Mesendoderm (in vitro differentiated cells): ENCODE measurements around the gene MMADHC.

Experiments used
- DNase-seq: peaks from one replicate; pipeline ENCODE4 v3.0.0; 2013
- H2AK5ac ChIP-seq: 2 replicates; pipeline ENCODE4 v1.6.1; 2013; ENCODE audit warnings: low read length, inconsistent platforms
- H2BK120ac ChIP-seq: 2 replicates; pipeline ENCODE4 v1.6.1; 2013; ENCODE audit warnings: low read depth, mild to moderate bottlenecking, low read length, moderate library complexity, mixed read lengths
- H2BK15ac ChIP-seq: replicated peaks from 2 replicates; pipeline ENCODE4 v1.6.1; 2013; ENCODE audit warnings: low read depth, mild to moderate bottlenecking, moderate library complexity
- H2BK5ac ChIP-seq: 2 replicates; pipeline ENCODE4 v1.6.1; 2013; ENCODE audit warnings: low read length, inconsistent platforms
- H3K18ac ChIP-seq: 2 replicates; pipeline ENCODE4 v1.6.1; 2013; ENCODE audit warnings: mild to moderate bottlenecking, low read length, mixed read lengths
- H3K23ac ChIP-seq: one replicate; pipeline ENCODE4 v1.6.1; 2013; ENCODE audit warnings: low read length
- H3K27ac ChIP-seq: 2 replicates; pipeline ENCODE4 v1.5.1; 2013; ENCODE audit warnings: low read depth, mild to moderate bottlenecking, inconsistent platforms, low read length, moderate library complexity
- H3K27me3 ChIP-seq: 2 replicates; pipeline ENCODE4 v1.6.1; 2013; ENCODE audit warnings: low read length, control low read depth, mild to moderate bottlenecking, inconsistent platforms; ENCODE audit not compliant: insufficient read depth, poor library complexity
- H3K36me3 ChIP-seq: 2 replicates; pipeline ENCODE4 v1.6.1; 2013; ENCODE audit warnings: low read length, inconsistent platforms; ENCODE audit not compliant: control insufficient read depth, insufficient read depth
- H3K4ac ChIP-seq: one replicate; pipeline ENCODE4 v1.6.1; 2013; ENCODE audit warnings: low read depth, mild to moderate bottlenecking, low read length, moderate library complexity
- H3K4me1 ChIP-seq: 2 replicates; pipeline ENCODE4 v1.6.1; 2013; ENCODE audit warnings: low read depth, low read length, inconsistent platforms; ENCODE audit not compliant: control insufficient read depth
- H3K4me2 ChIP-seq: 2 replicates; pipeline ENCODE4 v1.6.1; 2013; ENCODE audit warnings: low read length
- H3K4me3 ChIP-seq: 2 replicates; pipeline ENCODE4 v1.5.1; 2013; ENCODE audit warnings: mild to moderate bottlenecking, low read length
- H3K56ac ChIP-seq: one replicate; pipeline ENCODE4 v1.6.1; 2013; ENCODE audit warnings: low read length
- H3K79me1 ChIP-seq: 2 replicates; pipeline ENCODE4 v1.6.1; 2013; ENCODE audit warnings: low read length, inconsistent platforms
- H3K79me2 ChIP-seq: 2 replicates; pipeline ENCODE4 v1.6.1; 2013; ENCODE audit warnings: mild to moderate bottlenecking, low read length; ENCODE audit not compliant: control insufficient read depth, insufficient read depth
- H3K9ac ChIP-seq: 2 replicates; pipeline ENCODE4 v1.6.1; 2013; ENCODE audit warnings: low read length, inconsistent platforms
- H4K5ac ChIP-seq: one replicate; pipeline ENCODE4 v1.6.1; 2013; ENCODE audit warnings: low read length
- H4K8ac ChIP-seq: one replicate; pipeline ENCODE4 v1.6.1; 2013; ENCODE audit warnings: low read depth, mild to moderate bottlenecking, control low read depth, low read length, moderate library complexity
- WGBS: extraction: QIAGEN DNeasy Blood & Tissue Kit; methylation state at CpG from one replicate; pipeline ENCODE4 v1.1.7; 2013; ENCODE audit warnings: low lambda C conversion rate, missing lambda C conversion rate; ENCODE audit not compliant: insufficient coverage; ENCODE audit errors: extremely low coverage; 5-methylcytosine and 5-hydroxymethylcytosine counted together

The MMADHC gene

DNA sequence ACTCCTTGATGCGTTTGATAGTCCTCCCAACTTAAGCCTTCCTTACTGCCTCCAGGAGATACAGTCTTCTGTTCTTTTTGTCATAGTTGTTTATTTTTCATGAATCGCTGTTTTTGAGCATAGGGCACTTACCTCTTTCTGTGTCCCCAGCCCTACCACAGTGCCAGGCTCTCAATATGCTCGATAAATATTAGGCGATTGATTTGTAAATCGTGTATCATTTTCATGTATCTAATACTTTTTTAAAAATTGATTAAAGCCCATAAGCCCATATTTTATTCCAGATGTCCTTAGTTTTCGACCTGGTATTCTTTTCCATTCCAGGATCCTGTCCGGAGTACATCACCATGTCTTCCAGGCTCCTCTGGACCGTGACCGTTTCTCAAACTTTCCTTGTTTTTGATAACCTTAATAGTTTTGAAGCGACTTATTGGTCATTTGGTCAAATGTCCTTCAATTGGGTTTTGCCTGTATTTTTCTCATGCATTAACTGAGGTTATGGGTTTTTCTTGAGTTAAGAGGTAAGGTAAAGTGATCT is 444 bp upstream of the MMADHC start:
- no peak overlapping the region for H3K27ac ChIP-seq

GRCh38 chr2:149586898-149587219 is 716 bp downstream of the MMADHC start:
- Histone ChIP-seq H3K4me2 (peak overlapping the region; percentile 49), H3K23ac (no peak overlapping the region), H3K9ac (peak overlapping the region; percentile 98), H3K4me1 (no peaks in the 10 kb centered on the region), H3K56ac (peak overlapping the region; percentile 98), H4K8ac (no peak overlapping the region), H3K4me3 (peak overlapping the region; percentile 97), H3K27me3 (no peaks in the 10 kb centered on the region), H2BK120ac (no peak overlapping the region), H3K36me3 (no peaks in the 10 kb centered on the region), H3K79me1 (no peaks in the 10 kb centered on the region), H3K79me2 (peaks cover 17% of the 10 kb centered on the region), H2BK5ac (peak overlapping the region; percentile 93), H2BK15ac (no peak overlapping the region), H3K4ac (no peak overlapping the region), H4K5ac (no peak overlapping the region), H2AK5ac (no peak overlapping the region), H3K18ac (peak overlapping the region; percentile 47), H3K27ac (peak overlapping the region; percentile 94)
- no peak for DNase-seq
- 84% methylated on average over 2 of the region's 7 CpGs for WGBS

More for the DNA sequence above, 444 bp upstream of the MMADHC start:
- no peak overlapping the region for H3K23ac ChIP-seq
- peak overlapping the region; percentile 58 for H3K9ac ChIP-seq
- H4K5ac ChIP-seq, result no peak overlapping the region
- H3K79me2 ChIP-seq, result peaks cover 17% of the 10 kb centered on the region
- H3K4ac ChIP-seq, result no peak overlapping the region
- no peaks in the 10 kb centered on the region for H3K4me1 ChIP-seq
- WGBS, result no CpG with 5 or more reads among the region's 10 CpGs
- H3K4me3 ChIP-seq, result peak overlapping the region; percentile 1
- H3K4me2 ChIP-seq, result peak overlapping the region; percentile 29
- H3K27me3 ChIP-seq, result no peaks in the 10 kb centered on the region
- no peak overlapping the region for H2BK15ac ChIP-seq
- H3K36me3 ChIP-seq, result no peaks in the 10 kb centered on the region
- H3K56ac ChIP-seq, result peak overlapping the region; percentile 38
- no peaks in the 10 kb centered on the region for H3K79me1 ChIP-seq
- no peak overlapping the region for H2BK5ac ChIP-seq
- H2AK5ac ChIP-seq, result no peak overlapping the region
- no peak overlapping the region for H4K8ac ChIP-seq
- H3K18ac ChIP-seq, result no peak overlapping the region
- no peak for DNase-seq
- no peak overlapping the region for H2BK120ac ChIP-seq

GRCh38 chr2:149586063-149586462 is 1.5 kb downstream of the MMADHC start:
- Histone ChIP-seq H3K4me1 (no peaks in the 10 kb centered on the region), H4K8ac (no peak overlapping the region), H4K5ac (no peak overlapping the region), H2BK5ac (no peak overlapping the region), H3K79me2 (peaks cover 17% of the 10 kb centered on the region), H3K23ac (no peak overlapping the region), H2BK120ac (no peak overlapping the region), H3K79me1 (no peaks in the 10 kb centered on the region), H3K4me2 (peak overlapping the region; percentile 55), H3K4ac (no peak overlapping the region), H3K18ac (no peak overlapping the region), H2AK5ac (no peak overlapping the region), H3K56ac (peak overlapping the region; percentile 61), H3K36me3 (no peaks in the 10 kb centered on the region), H3K27me3 (no peaks in the 10 kb centered on the region), H3K27ac (no peak overlapping the region), H3K4me3 (no peak overlapping the region), H3K9ac (peak overlapping the region; percentile 56), H2BK15ac (no peak overlapping the region)
- peak; percentile 23 for DNase-seq
- no CpG with 5 or more reads among the region's 3 CpGs for WGBS

- no peak for DNase-seq
- Histone ChIP-seq H3K4me1 (no peaks in the 10 kb centered on the region), H4K5ac (no peak overlapping the region), H3K4me2 (no peak overlapping the region), H2BK120ac (no peak overlapping the region), H2BK5ac (no peak overlapping the region), H3K18ac (no peak overlapping the region), H3K79me1 (peaks cover 2% of the 10 kb centered on the region), H2BK15ac (no peak overlapping the region), H3K9ac (no peak overlapping the region), H3K27me3 (no peaks in the 10 kb centered on the region), H3K56ac (no peak overlapping the region), H3K79me2 (peaks cover 17% of the 10 kb centered on the region), H4K8ac (no peak overlapping the region), H2AK5ac (no peak overlapping the region), H3K27ac (no peak overlapping the region), H3K4me3 (no peak overlapping the region), H3K4ac (no peak overlapping the region), H3K23ac (no peak overlapping the region), H3K36me3 (peaks cover 1% of the 10 kb centered on the region)
- WGBS, result 100% methylated on average over 1 of the region's 2 CpGs
These were observed 2.2 kb downstream of the MMADHC start for GRCh38 chr2:149585166-149585885.

GRCh38 chr2:149579972-149580882 is 7.3 kb downstream of the MMADHC start:
- H3K4ac ChIP-seq, result no peak overlapping the region
- no peak overlapping the region for H3K27ac ChIP-seq
- no peak overlapping the region for H3K23ac ChIP-seq
- H3K27me3 ChIP-seq, result no peaks in the 10 kb centered on the region
- H2BK120ac ChIP-seq, result no peak overlapping the region
- H3K56ac ChIP-seq, result no peak overlapping the region
- no peak overlapping the region for H2BK15ac ChIP-seq
- H4K8ac ChIP-seq, result peak overlapping the region; percentile 28
- peaks cover 3% of the 10 kb centered on the region for H3K36me3 ChIP-seq
- no peak overlapping the region for H3K9ac ChIP-seq
- H3K18ac ChIP-seq, result no peak overlapping the region
- H2BK5ac ChIP-seq, result no peak overlapping the region
- no CpG with 5 or more reads among the region's 7 CpGs for WGBS
- no peak overlapping the region for H3K4me3 ChIP-seq
- no peak overlapping the region for H4K5ac ChIP-seq
- H3K4me2 ChIP-seq, result no peak overlapping the region
- H3K79me1 ChIP-seq, result peaks cover 2% of the 10 kb centered on the region
- peaks cover 4% of the 10 kb centered on the region for H3K79me2 ChIP-seq
- no peak for DNase-seq
- no peaks in the 10 kb centered on the region for H3K4me1 ChIP-seq
- no peak overlapping the region for H2AK5ac ChIP-seq
